Kidney epithelial cell (primary cell): Measurements from ENCODE around the gene VAMP8. TPM values are rescaled to one million over a fixed set of nuclear protein-coding genes. Genes with fewer than 3 reads are reported as not detected.
A peak's percentile ranks its signal among the peaks of the same experiment; 100 is the strongest.

ENCODE experiments used
- DNase-seq: peaks from one replicate; pipeline ENCODE4 v3.0.0-alpha.2; 2010; ENCODE audit warnings: low read depth
- H3K27me3 ChIP-seq: 2 replicates; pipeline ENCODE4 v1.6.0; 2011; ENCODE audit warnings: low read length; ENCODE audit not compliant: control insufficient read depth, insufficient read depth
- H3K36me3 ChIP-seq: 2 replicates; pipeline ENCODE4 v1.5.1; 2011; ENCODE audit warnings: low read length; ENCODE audit not compliant: control insufficient read depth, insufficient read depth
- H3K4me3 ChIP-seq: 2 replicates; pipeline ENCODE4 v1.5.1; 2011; ENCODE audit warnings: low read depth, mild to moderate bottlenecking, control low read depth, low read length
- CTCF ChIP-seq: IDR thresholded peaks from 2 replicates; pipeline ENCODE4 v1.5.1; 2011; ENCODE audit warnings: mild to moderate bottlenecking, moderate library complexity, low read length, control low read depth, inconsistent platforms; ENCODE audit not compliant: insufficient read depth, poor library complexity, severe bottlenecking
- total RNA-seq: library from RNA; depleted of rRNA; stranded (reverse); fragments of >200 nt; gene quantifications from 2 replicates; pipeline ENCODE4 v1.2.3, GENCODE V29; 2015

Gene VAMP8
- total RNA-seq, 1 donor from 2014 or later = 53.5 TPM

DNA sequence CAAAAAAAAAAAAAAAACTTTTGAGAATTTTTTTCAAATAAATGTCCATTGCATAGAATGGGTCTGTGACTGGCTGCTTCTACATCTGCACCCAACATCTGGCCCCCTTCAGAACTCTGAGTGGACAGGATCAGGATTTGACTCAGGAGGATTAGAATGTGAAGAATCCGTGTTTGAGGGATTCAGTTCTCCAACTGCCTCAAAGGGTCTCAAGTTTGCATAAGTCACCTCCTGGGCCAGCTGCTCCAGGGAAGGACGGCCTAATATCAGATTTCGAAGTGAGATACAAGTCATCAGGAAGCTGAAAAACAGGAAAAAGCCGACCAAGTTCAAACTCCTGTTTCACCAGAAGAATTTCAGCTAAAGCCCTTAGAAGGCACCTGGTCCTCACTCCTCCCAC lies 27.6 kb upstream of the VAMP8 start:
- TF ChIP-seq CTCF = no peak
- peak; percentile 56 for DNase-seq
- no peaks in the 10 kb centered on the region for H3K27me3 ChIP-seq
- H3K36me3 ChIP-seq = peaks cover 5% of the 10 kb centered on the region
- H3K4me3 ChIP-seq = no peak overlapping the region

GRCh38 chr2:85550486-85550885 lies 26.9 kb upstream of the VAMP8 start:
- DNase-seq = no peak
- Histone ChIP-seq H3K36me3 (peaks cover 6% of the 10 kb centered on the region), H3K27me3 (no peaks in the 10 kb centered on the region), H3K4me3 (no peak overlapping the region)
- TF ChIP-seq CTCF = no peak

- Histone ChIP-seq H3K27me3 (no peaks in the 10 kb centered on the region), H3K4me3 (no peak overlapping the region), H3K36me3 (peaks cover 6% of the 10 kb centered on the region)
- TF ChIP-seq CTCF = peak; percentile 87
- DNase-seq = peak; percentile 38
Observed at GRCh38 chr2:85551698-85552678, 25.4 kb upstream of the VAMP8 start.

- no peak for DNase-seq
Observed at GRCh38 chr2:85553184-85553583, 24.2 kb upstream of the VAMP8 start.

GRCh38 chr2:85554980-85555612 lies 22.3 kb upstream of the VAMP8 start:
- TF ChIP-seq CTCF = no peak
- peaks cover 6% of the 10 kb centered on the region for H3K36me3 ChIP-seq
- no peak overlapping the region for H3K4me3 ChIP-seq
- no peaks in the 10 kb centered on the region for H3K27me3 ChIP-seq
- no peak for DNase-seq

More at GRCh38 chr2:85553184-85553583, 24.2 kb upstream of the VAMP8 start:
- H3K36me3 ChIP-seq = peaks cover 6% of the 10 kb centered on the region
- H3K4me3 ChIP-seq = no peak overlapping the region
- TF ChIP-seq CTCF = no peak
- H3K27me3 ChIP-seq = no peaks in the 10 kb centered on the region
